ENCODE data around the gene RALGPS1.

DNA sequence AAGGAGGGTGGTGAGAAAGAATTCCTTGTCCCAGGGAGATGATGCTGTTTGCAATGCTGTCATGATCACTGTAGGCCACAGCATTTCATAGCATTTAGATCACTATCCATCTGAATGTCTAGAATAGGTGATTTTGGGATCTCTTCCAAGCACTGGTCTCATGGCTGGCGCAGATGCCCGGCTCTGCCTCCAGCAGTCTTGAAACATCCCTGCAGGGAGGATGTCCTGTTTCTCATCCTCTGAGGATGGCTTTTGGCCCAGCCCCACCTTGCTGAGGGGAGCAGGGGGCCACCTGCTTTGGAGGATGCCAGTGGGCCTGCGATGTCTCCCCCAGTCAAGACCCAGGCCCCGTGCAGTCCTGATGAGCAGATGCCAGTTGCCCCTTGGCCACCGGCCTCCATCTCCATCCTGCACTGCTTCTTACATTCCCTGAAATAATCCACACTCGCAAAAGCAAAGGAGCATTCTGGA, 286.5 kb downstream of the RALGPS1 start:
- TF ChIP-seq CTCF (IDR thresholded peaks at IDR 0.05) (no peak), EP300 (IDR thresholded peaks at IDR 0.05) (no peak), POLR2A (IDR thresholded peaks at IDR 0.05) (no peak)

Data from tibial nerve (tissue), 4 donors.